HG02610 (cell line): Measurements from ENCODE around the gene RBMS3.

Experiments used
- ATAC-seq: cut with Tn5 transposase; IDR thresholded peaks from one replicate; pipeline ENCODE4 v1.9.1; 2021; ENCODE audit warnings: mild to moderate bottlenecking, moderate library complexity; ENCODE audit not compliant: unreplicated experiment

The RBMS3 gene

GRCh38 chr3:29701326-29701983, 420.6 kb downstream of the RBMS3 start:
- ATAC-seq = no peak

- ATAC-seq = no peak
Observed at GRCh38 chr3:29705906-29706844, 425.3 kb downstream of the RBMS3 start.

GRCh38 chr3:29708884-29709283, 428.0 kb downstream of the RBMS3 start:
- no peak for ATAC-seq

DNA sequence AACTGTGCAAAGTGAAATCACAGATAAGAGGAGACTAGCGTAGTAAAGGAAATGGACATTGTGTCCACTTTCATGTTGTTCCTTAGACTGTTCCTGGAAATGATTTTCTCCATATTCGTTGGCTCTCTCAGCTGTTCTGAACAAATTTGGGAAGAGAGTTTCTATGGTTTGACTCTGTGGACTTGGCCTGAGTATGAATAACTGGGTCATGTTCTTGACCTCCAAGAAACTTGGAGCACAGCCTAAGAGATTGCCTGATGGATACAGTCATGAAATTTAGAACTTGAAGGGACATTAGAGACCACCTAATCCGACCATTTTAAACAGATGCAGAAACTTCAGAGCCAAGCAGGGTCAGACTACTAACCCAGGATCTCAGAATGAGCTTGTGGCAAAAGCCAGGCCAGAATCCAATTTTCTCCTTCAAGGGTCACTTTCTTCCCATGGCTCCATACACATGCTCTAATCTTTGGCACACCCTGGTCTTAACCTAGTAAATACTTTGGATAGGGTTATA, 430.4 kb downstream of the RBMS3 start:
- no peak for ATAC-seq

GRCh38 chr3:29716213-29716612, 435.3 kb downstream of the RBMS3 start:
- ATAC-seq = no peak

- ATAC-seq = no peak
Observed at GRCh38 chr3:29718661-29719065, 437.8 kb downstream of the RBMS3 start.

DNA sequence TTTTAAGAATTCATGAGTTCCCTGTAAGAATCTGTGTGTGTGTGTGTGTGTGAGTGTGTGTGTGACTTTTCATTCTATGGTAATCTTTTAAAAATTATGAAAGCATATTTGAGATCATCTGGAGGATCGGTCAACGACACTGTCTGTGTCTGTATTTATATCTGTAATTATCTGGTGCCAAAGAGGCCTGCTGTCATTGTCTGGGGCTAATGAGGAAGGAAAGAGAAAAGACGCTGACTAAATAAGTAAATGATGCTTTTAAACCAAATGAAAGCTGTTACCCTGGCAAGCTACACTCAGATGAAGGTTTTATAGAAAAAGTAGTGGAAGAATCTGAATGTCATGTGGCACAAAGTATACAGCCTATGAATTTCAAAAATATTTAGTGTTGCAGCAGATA, 439.8 kb downstream of the RBMS3 start:
- ATAC-seq = no peak

DNA sequence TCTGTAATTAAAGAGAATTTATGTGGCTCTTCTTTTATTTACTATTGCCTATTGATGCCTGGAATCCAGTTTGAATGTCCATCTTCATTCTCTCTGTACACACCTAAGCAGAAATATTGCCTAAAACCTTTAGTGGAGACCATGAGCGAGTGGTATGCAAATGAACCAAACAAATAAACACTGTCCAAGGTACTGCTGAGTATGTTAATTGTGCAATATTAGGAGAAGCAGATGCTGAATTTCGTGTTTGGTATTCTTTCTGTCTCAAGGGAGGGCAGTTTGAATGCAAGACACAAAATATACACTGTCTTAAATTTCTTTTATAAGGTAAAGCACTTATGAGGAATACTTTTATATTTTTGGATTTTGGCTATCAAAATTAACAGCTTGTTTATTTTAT, 440.9 kb downstream of the RBMS3 start:
- ATAC-seq = no peak

- ATAC-seq = no peak
Observed at GRCh38 chr3:29731050-29731449, 450.2 kb downstream of the RBMS3 start.

GRCh38 chr3:29741231-29741630, 460.4 kb downstream of the RBMS3 start:
- ATAC-seq = no peak

GRCh38 chr3:29745232-29745870, 464.5 kb downstream of the RBMS3 start:
- ATAC-seq = no peak

- no peak for ATAC-seq
Observed at GRCh38 chr3:29746163-29746760, 465.4 kb downstream of the RBMS3 start.

GRCh38 chr3:29747991-29748390, 467.1 kb downstream of the RBMS3 start:
- no peak for ATAC-seq

- ATAC-seq = no peak
Observed at GRCh38 chr3:29751647-29752314, 470.9 kb downstream of the RBMS3 start.

GRCh38 chr3:29754346-29754745, 473.5 kb downstream of the RBMS3 start:
- ATAC-seq = peak; percentile 94

DNA sequence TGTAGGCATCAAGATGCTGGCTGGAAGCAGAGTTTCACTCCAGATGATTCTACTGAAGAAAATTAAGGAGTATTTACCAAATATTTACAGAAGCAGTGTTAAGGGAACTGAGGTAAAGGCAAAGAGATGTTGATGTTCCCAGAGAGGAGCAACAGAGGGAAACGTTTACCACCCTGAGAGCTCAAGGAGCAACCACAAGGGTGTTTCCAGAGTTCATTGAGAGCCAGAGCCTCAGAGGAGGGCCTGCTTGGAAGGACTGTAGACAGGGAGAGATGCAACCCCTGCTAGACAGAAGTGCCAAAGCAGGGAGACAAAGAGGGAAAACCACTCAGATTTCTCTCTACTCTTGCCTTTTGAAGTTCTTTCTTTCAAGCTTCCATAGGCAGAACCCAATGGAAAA, 474.5 kb downstream of the RBMS3 start:
- ATAC-seq = no peak

GRCh38 chr3:29757054-29757777, 476.3 kb downstream of the RBMS3 start:
- ATAC-seq = no peak

DNA sequence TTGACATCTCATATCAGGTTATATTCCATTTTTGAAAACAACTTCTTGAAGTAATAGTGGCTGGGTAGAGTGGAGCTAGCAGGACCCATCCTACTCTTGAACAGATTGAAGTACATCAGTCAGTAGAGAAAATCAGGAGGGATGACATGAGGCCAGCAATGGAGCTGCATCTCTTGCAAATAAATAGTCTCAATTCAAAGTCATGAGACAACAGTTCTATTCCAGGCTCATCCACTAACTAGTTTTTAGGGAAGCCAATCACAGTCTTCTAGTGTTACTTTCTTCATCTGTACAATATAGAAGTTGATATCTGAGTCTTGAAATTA, 477.2 kb downstream of the RBMS3 start:
- ATAC-seq = no peak

GRCh38 chr3:29758434-29759322, 477.8 kb downstream of the RBMS3 start:
- ATAC-seq = no peak
